NCI-H2196 (cell line): ENCODE data around the gene CYLC1.

Experiments
- DNase-seq: peaks from one replicate; lab custom pipeline; 2025; ENCODE audit not compliant: unreplicated experiment; lab: John Stamatoyannopoulos, UW

The CYLC1 gene, protein sequence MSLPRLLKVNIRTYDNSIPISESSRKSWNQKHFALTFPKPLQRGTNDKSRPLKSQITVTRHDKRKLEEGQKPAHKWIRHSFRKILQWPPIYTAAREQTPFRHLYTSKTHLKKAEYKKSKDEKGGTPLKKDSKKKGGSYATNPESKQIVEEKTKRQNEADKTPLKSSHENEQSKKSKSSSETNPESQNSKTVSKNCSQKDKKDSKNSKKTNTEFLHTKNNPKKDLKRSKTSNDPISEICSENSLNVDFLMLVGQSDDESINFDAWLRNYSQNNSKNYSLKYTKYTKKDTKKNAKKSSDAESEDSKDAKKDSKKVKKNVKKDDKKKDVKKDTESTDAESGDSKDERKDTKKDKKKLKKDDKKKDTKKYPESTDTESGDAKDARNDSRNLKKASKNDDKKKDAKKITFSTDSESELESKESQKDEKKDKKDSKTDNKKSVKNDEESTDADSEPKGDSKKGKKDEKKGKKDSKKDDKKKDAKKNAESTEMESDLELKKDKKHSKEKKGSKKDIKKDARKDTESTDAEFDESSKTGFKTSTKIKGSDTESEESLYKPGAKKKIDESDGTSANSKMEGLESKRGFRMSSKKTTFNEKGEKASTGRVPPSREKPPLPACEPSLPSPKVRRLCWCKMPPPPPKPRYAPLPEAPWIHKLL

GRCh38 chrX:83860846-83861245, at the start of gene CYLC1:
CYLC1 (plus strand) TSS chrX:83861146; CDS start chrX:83861183, 37 bp downstream.
- no peak for DNase-seq

DNA sequence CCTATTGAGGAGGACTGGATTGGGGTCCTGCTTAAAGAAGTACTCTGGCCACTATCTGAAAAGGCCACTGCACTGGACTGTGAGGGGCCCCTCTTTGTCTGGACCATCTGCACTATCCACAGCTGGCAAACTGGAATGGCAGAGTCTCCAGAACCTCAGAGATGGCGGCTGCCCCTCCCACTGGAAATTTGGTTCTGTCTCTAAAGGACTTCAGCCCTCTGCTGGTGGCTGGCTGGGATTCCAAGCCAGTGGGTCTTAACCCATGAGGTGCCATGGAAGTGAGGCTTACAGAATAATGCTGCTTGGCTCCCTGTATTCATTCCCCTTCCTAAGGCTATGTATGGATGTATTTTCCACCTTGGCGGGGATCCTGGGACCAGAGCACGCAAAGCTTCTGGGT, 41.6 kb upstream of the CYLC1 start:
- DNase-seq, result no peak

- DNase-seq, result no peak
These were observed 31.1 kb upstream of the CYLC1 start for GRCh38 chrX:83829874-83830273.

GRCh38 chrX:83845397-83845796, 15.5 kb upstream of the CYLC1 start:
- DNase-seq, result peak; percentile 6

- no peak for DNase-seq
These were observed 13.6 kb upstream of the CYLC1 start for GRCh38 chrX:83847339-83847738.

- no peak for DNase-seq
These were observed 27.6 kb downstream of the CYLC1 start for GRCh38 chrX:83888585-83888984.

- DNase-seq, result no peak
These were observed 31.5 kb downstream of the CYLC1 start for GRCh38 chrX:83892433-83892832.

DNA sequence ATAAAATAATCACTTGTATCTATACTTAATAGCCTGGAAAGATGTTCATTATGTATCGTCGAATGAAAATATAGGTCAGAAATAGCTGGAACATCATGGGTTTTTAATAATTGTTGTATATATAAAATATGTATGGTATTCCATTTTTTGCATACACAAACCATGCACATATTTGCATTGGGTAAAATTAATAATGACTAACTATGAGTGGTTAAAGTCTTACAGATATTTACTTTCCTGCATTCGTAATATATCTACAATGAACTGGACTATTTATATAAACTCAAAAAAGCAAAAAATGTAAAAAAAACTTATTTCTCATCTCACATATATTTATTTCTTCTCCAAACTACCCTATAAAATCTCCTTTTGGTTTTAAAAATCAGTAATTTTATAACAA, 46.0 kb downstream of the CYLC1 start:
- no peak for DNase-seq

DNA sequence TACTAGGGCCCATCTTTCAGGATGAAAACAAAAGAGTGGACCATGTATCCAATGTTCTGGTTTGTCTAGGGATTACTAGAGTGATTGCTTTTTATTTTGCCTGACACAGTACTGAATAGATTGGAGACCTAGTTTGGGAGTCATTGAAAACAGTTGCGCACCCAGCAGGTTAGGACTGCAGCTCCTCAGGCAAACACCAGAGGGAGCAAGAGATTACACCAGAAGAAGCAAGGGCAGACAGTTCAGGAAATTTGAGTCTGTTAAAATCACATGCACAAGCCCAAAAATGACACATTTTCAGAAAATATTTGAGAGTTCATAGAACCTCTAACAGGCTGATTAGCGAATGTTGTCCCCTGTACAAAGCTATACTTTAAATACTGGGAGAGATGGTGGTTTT, 55.6 kb downstream of the CYLC1 start:
- DNase-seq, result peak; percentile 0

- no peak for DNase-seq
These were observed 73.3 kb downstream of the CYLC1 start for GRCh38 chrX:83934220-83934619.
